A549 (cell line): ENCODE data around the gene PLEKHO1. TPM values are rescaled to one million over a fixed set of nuclear protein-coding genes. Genes with fewer than 3 reads are reported as not detected.

Experiments used
- ATAC-seq, 2 experiments: fragments of 200-7000 bp in 1 of 2; fragments of >200 bp in 1 of 2; cut with Nextera tagmentation in 1 of 2; cut with Tn5 transposase in 1 of 2; 3 replicates each; pipeline versions ENCODE4 v1.8.0 to v1.9.1; 2018 to 2020; ENCODE audit warnings: mild to moderate bottlenecking in 1 of 2, moderate library complexity in 1 of 2
- CTCF ChIA-PET: fragments of 300-600 bp; sonication (Branson Sonifier 250); formaldehyde crosslinking; extraction: SDS; loops from one replicate; lab custom pipeline; 2021; ENCODE audit warnings: antibody characterized with exemption, inconsistent platforms; lab: Yijun Ruan, JAX
- POLR2A ChIA-PET: fragments of 350-600 bp; formaldehyde crosslinking; extraction: SDS; loops from one replicate; lab custom pipeline; 2021; ENCODE audit warnings: antibody characterized with exemption, inconsistent platforms; lab: Yijun Ruan, JAX
- DNase-seq, 2 experiments: peaks; one replicate each; pipeline versions ENCODE4 v3.0.0 to v3.0.0-alpha.2; 2011 to 2016; ENCODE audit warnings: low read depth in 1 of 2, low spot score in 1 of 2
- FAIRE-seq: peaks from 2 replicates; lab custom pipeline; 2011; peaks lifted over from hg19 to GRCh38; lab: Jason Lieb, UNC
- H3K27ac ChIP-seq, 2 experiments: fragments of >200 bp; sonication (Bioruptor Twin); formaldehyde crosslinking; 3 replicates each; pipeline ENCODE4 v1.5.1; 2016 to 2017
- H3K4me1 ChIP-seq: fragments of >200 bp; sonication (Bioruptor Twin); formaldehyde crosslinking; 3 replicates; pipeline ENCODE4 v1.6.1; 2016
- H3K4me2 ChIP-seq: fragments of >200 bp; sonication (Bioruptor Twin); formaldehyde crosslinking; 3 replicates; pipeline ENCODE4 v1.6.1; 2016
- H3K4me3 ChIP-seq: fragments of >200 bp; sonication (Bioruptor Twin); formaldehyde crosslinking; 3 replicates; pipeline ENCODE4 v1.5.1; 2016
- H3K9me3 ChIP-seq: fragments of >200 bp; sonication (Bioruptor Twin); formaldehyde crosslinking; 3 replicates; pipeline ENCODE4 v1.6.1; 2016
- BHLHE40 ChIP-seq: IDR thresholded peaks from 2 replicates; pipeline ENCODE4 v1.6.1; 2012; ENCODE audit warnings: low read depth, low read length, inconsistent platforms
- CBX2 ChIP-seq: fragments of 200-600 bp; sonication (generic); IDR thresholded peaks from 2 replicates; pipeline ENCODE4 v1.6.1; 2016; ENCODE audit warnings: low read depth, mild to moderate bottlenecking, borderline replicate concordance
- CBX8 ChIP-seq: fragments of 200-600 bp; sonication (generic); IDR thresholded peaks from 2 replicates; pipeline ENCODE4 v1.6.1; 2016
- CEBPB ChIP-seq, 2 experiments: fragments of >200 bp in 1 of 2; sonication (Bioruptor Twin) in 1 of 2; formaldehyde crosslinking in 1 of 2; IDR thresholded peaks; 2 replicates each; pipeline ENCODE4 v1.6.1; 2012 to 2016
- CHD2 ChIP-seq: fragments of 150-350 bp; IDR thresholded peaks from 2 replicates; pipeline ENCODE4 v1.6.1; 2014; ENCODE audit warnings: low read length; ENCODE audit not compliant: partially characterized antibody
- ELK1 ChIP-seq: fragments of 150-350 bp; IDR thresholded peaks from 2 replicates; pipeline ENCODE4 v1.6.1; 2014; ENCODE audit warnings: low read depth, mild to moderate bottlenecking, low read length
- EP300 ChIP-seq, 2 experiments: fragments of >200 bp; sonication (Bioruptor Twin); formaldehyde crosslinking; IDR thresholded peaks; 2 replicates in 1 of 2; 3 replicates in 1 of 2; pipeline ENCODE4 v1.6.1; 2016 to 2017
- FOSB ChIP-seq: fragments of 250-450 bp; sonication (Bioruptor Pico); IDR thresholded peaks from 2 replicates; pipeline ENCODE4 v1.5.0; 2020; ENCODE audit warnings: mild to moderate bottlenecking, moderate library complexity
- FOSL2 ChIP-seq, 2 experiments: fragments of 450-650 bp in 1 of 2; fragments of >200 bp in 1 of 2; sonication (Bioruptor Twin) in 1 of 2; formaldehyde crosslinking; IDR thresholded peaks; 2 replicates each; pipeline versions ENCODE4 v1.5.0 to v1.6.1; 2016 to 2020; ENCODE audit warnings: mild to moderate bottlenecking in 1 of 2, moderate library complexity in 1 of 2
- FOXS1 ChIP-seq: fragments of 250-450 bp; sonication (Bioruptor Pico); IDR thresholded peaks from 2 replicates; pipeline ENCODE4 v1.5.0; 2020; ENCODE audit warnings: mild to moderate bottlenecking, moderate library complexity
- HDAC2 ChIP-seq: fragments of 200-600 bp; sonication (generic); IDR thresholded peaks from 2 replicates; pipeline ENCODE4 v1.6.1; 2016
- HEYL ChIP-seq: fragments of 250-450 bp; sonication (Bioruptor Pico); IDR thresholded peaks from 2 replicates; pipeline ENCODE4 v1.8.0; 2021; ENCODE audit warnings: mild to moderate bottlenecking, moderate library complexity
- HOXA7 ChIP-seq: fragments of 250-450 bp; sonication (Bioruptor Pico); IDR thresholded peaks from 2 replicates; pipeline ENCODE4 v1.5.0; 2020; ENCODE audit warnings: mild to moderate bottlenecking, moderate library complexity
- HOXB13 ChIP-seq: fragments of 250-450 bp; sonication (Bioruptor Pico); IDR thresholded peaks from 2 replicates; pipeline ENCODE4 v1.5.0; 2020; ENCODE audit warnings: low read depth, mild to moderate bottlenecking, moderate library complexity
- HOXB5 ChIP-seq: fragments of 250-450 bp; sonication (Bioruptor Pico); IDR thresholded peaks from 2 replicates; pipeline ENCODE4 v1.5.0; 2020; ENCODE audit warnings: mild to moderate bottlenecking, moderate library complexity
- JUNB ChIP-seq: fragments of >200 bp; sonication (Bioruptor Twin); formaldehyde crosslinking; IDR thresholded peaks from 2 replicates; pipeline ENCODE4 v1.6.1; 2016
- KDM1A ChIP-seq: fragments of 200-600 bp; sonication (generic); IDR thresholded peaks from 2 replicates; pipeline ENCODE4 v1.6.1; 2016; ENCODE audit warnings: low read depth, mild to moderate bottlenecking
- KDM5A ChIP-seq: fragments of 200-600 bp; sonication (generic); IDR thresholded peaks from 2 replicates; pipeline ENCODE4 v1.6.1; 2016; ENCODE audit warnings: antibody characterized with exemption, mild to moderate bottlenecking
- MAFK ChIP-seq: fragments of 450-650 bp; IDR thresholded peaks from 2 replicates; pipeline ENCODE4 v1.6.1; 2014; ENCODE audit not compliant: partially characterized antibody
- NPAS2 ChIP-seq: fragments of 250-450 bp; sonication (Bioruptor Pico); IDR thresholded peaks from 2 replicates; pipeline ENCODE4 v1.8.0; 2022; ENCODE audit warnings: mild to moderate bottlenecking, moderate library complexity, borderline replicate concordance
- PHF8 ChIP-seq: fragments of 200-600 bp; sonication (generic); IDR thresholded peaks from 2 replicates; pipeline ENCODE4 v1.6.1; 2016; ENCODE audit warnings: low read depth, mild to moderate bottlenecking, antibody characterized with exemption, moderate library complexity, borderline replicate concordance
- POLR2AphosphoS2 ChIP-seq: conservative IDR thresholded peaks from 2 replicates; pipeline ENCODE4 v1.6.1; 2012; ENCODE audit warnings: low read length, improper control_type of control experiment, inconsistent platforms
- RAD21 ChIP-seq, 2 experiments: fragments of >200 bp in 1 of 2; sonication (Bioruptor Twin) in 1 of 2; formaldehyde crosslinking in 1 of 2; IDR thresholded peaks in 1 of 2; conservative IDR thresholded peaks in 1 of 2; 2 replicates in 1 of 2; 3 replicates in 1 of 2; pipeline ENCODE4 v1.6.1; 2012 to 2018; ENCODE audit warnings: inconsistent platforms in 1 of 2
- RARB ChIP-seq: fragments of 250-450 bp; sonication (Bioruptor Pico); IDR thresholded peaks from 2 replicates; pipeline ENCODE4 v1.8.0; 2021; ENCODE audit warnings: mild to moderate bottlenecking, moderate library complexity
- REST ChIP-seq: fragments of 200-600 bp; sonication (generic); IDR thresholded peaks from 2 replicates; pipeline ENCODE4 v1.6.1; 2016; ENCODE audit warnings: antibody characterized with exemption, mild to moderate bottlenecking, moderate library complexity
- TFCP2L1 ChIP-seq: fragments of 250-450 bp; sonication (Bioruptor Pico); IDR thresholded peaks from 2 replicates; pipeline ENCODE4 v1.5.0; 2021; ENCODE audit warnings: mild to moderate bottlenecking
- TP53 ChIP-seq: fragments of 250-450 bp; sonication (Bioruptor Pico); IDR thresholded peaks from 2 replicates; pipeline ENCODE4 v1.5.0; 2021; ENCODE audit warnings: mild to moderate bottlenecking, moderate library complexity
- USF2 ChIP-seq: fragments of 450-650 bp; IDR thresholded peaks from 2 replicates; pipeline ENCODE4 v1.6.1; 2014; ENCODE audit warnings: antibody characterized with exemption
- ZC3H11A ChIP-seq: fragments of 450-650 bp; IDR thresholded peaks from 2 replicates; pipeline ENCODE4 v1.6.1; 2014; ENCODE audit warnings: antibody characterized with exemption, mild to moderate bottlenecking
- ZFP36 ChIP-seq: fragments of 450-650 bp; IDR thresholded peaks from 2 replicates; pipeline ENCODE4 v1.6.1; 2014; ENCODE audit warnings: borderline replicate concordance; ENCODE audit not compliant: partially characterized antibody
- ZNF302 ChIP-seq: fragments of 250-450 bp; sonication (Bioruptor Pico); IDR thresholded peaks from 2 replicates; pipeline ENCODE4 v1.9.0; 2021; ENCODE audit warnings: inconsistent platforms, mild to moderate bottlenecking, moderate library complexity
- WGBS: methylation state at CpG from one replicate; pipeline ENCODE4 v1.1.6; 2017; ENCODE audit errors: missing lambda C conversion rate; 5-methylcytosine and 5-hydroxymethylcytosine counted together
- polyA plus RNA-seq, 4 experiments: library from polyadenylated mRNA; depleted of rRNA in 3 of 4; stranded (reverse); fragments of >200 nt; fragmentation: RNase III in 1 of 4; extraction: RNeasy Plus Mini Kit Qiagen cat#74134 plus additional on column Dnase treatment in 1 of 4; gene quantifications; 2 replicates in 3 of 4; 3 replicates in 1 of 4; pipeline ENCODE4 v1.2.3, GENCODE V29; 2011 to 2017

PLEKHO1 gene
- polyA plus RNA-seq, 2 of the 4 experiments (the other 2 are of a cell fraction) = 2.5 to 5.5 TPM

- no peak overlapping the region for H3K4me2 ChIP-seq
- 66% methylated on average over 5 of the region's 5 CpGs for WGBS
- H3K27ac ChIP-seq = no peak overlapping the region
- H3K9me3 ChIP-seq = peaks cover 10% of the 10 kb centered on the region
- no peak for TF ChIP-seq KDM1A
- TF ChIP-seq RAD21 (conservative IDR thresholded peaks at IDR 0.05 in 1 of 2, IDR thresholded peaks at IDR 0.05 in 1 of 2) = no peak
- TF ChIP-seq HDAC2 = no peak
- no peak for TF ChIP-seq JUNB
- TF ChIP-seq HOXA7 (CRISPR knock-in tag) = no peak
- TF ChIP-seq ELK1 = no peak
- no peak for TF ChIP-seq FOXS1
- no peak for TF ChIP-seq FOSL2 (IDR thresholded peaks at IDR 0.05)
- TF ChIP-seq FOSL2 (CRISPR knock-in tag; IDR thresholded peaks at IDR 0.05) = no peak
- no peak for TF ChIP-seq CBX2
- TF ChIP-seq CBX8 = no peak
- TF ChIP-seq BHLHE40 = no peak
- TF ChIP-seq POLR2AphosphoS2 = no peak
- TF ChIP-seq ZNF302 (CRISPR knock-in tag) = no peak
- TF ChIP-seq FOSB (CRISPR knock-in tag) = no peak
- no peak for TF ChIP-seq KDM5A
- TF ChIP-seq PHF8 = no peak
- no peak for TF ChIP-seq HEYL
- no peak for TF ChIP-seq HOXB5 (CRISPR knock-in tag)
- TF ChIP-seq RARB = no peak
- TF ChIP-seq TP53 (CRISPR knock-in tag) = no peak
- CTCF ChIA-PET = no interaction called here
- DNase-seq (no peak), FAIRE-seq (no peak), ATAC-seq (no peak)
- no peak overlapping the region for H3K4me3 ChIP-seq
- POLR2A ChIA-PET = no interaction called here
- no peaks in the 10 kb centered on the region for H3K4me1 ChIP-seq
Observed at GRCh38 chr1:150111670-150112069, 38.0 kb upstream of the PLEKHO1 start.

GRCh38 chr1:150115121-150115520, 34.6 kb upstream of the PLEKHO1 start:
- no peaks in the 10 kb centered on the region for H3K4me1 ChIP-seq
- CTCF ChIA-PET = interaction anchor here (1.1 kb wide), 1 partner anchor 153 kb away, joined by 3 read pairs; no protein-coding TSS in a partner anchor
- no peak for FAIRE-seq

More at GRCh38 chr1:150115121-150115520, 34.6 kb upstream of the PLEKHO1 start:
- peaks cover 10% of the 10 kb centered on the region for H3K9me3 ChIP-seq
- DNase-seq (no peak), ATAC-seq (no peak)
- no peak overlapping the region for H3K27ac ChIP-seq
- no peak overlapping the region for H3K4me3 ChIP-seq
- POLR2A ChIA-PET = no interaction called here
- no peak overlapping the region for H3K4me2 ChIP-seq
- TF ChIP-seq CHD2 (no peak), HDAC2 (no peak), MAFK (no peak), HOXA7 (CRISPR knock-in tag) (no peak), ZFP36 (no peak), ZC3H11A (no peak), NPAS2 (no peak), CBX8 (no peak), ELK1 (no peak), REST (no peak), HOXB5 (CRISPR knock-in tag) (no peak), TP53 (CRISPR knock-in tag) (no peak), CEBPB (IDR thresholded peaks at IDR 0.05) (no peak), FOXS1 (no peak), USF2 (no peak), HOXB13 (CRISPR knock-in tag) (no peak), FOSL2 (IDR thresholded peaks at IDR 0.05) (no peak), FOSL2 (CRISPR knock-in tag; IDR thresholded peaks at IDR 0.05) (no peak), EP300 (IDR thresholded peaks at IDR 0.05) (no peak), TFCP2L1 (CRISPR knock-in tag) (no peak)
- whole genome bisulfite sequencing = 66% methylated on average over 1 of the region's 1 CpG
